Ishikawa (cell line): ENCODE measurements around the gene STOX1.

Experiments
- CEBPB ChIP-seq: IDR thresholded peaks from 2 replicates; pipeline ENCODE4 v1.6.1; 2012
- CREB1 ChIP-seq: IDR thresholded peaks from 2 replicates; pipeline ENCODE4 v1.6.1; 2012; ENCODE audit warnings: low read depth
- EGR1 ChIP-seq: IDR thresholded peaks from 2 replicates; pipeline ENCODE4 v1.6.1; 2012
- EP300 ChIP-seq: IDR thresholded peaks from 2 replicates; pipeline ENCODE4 v1.6.1; 2012; ENCODE audit warnings: borderline replicate concordance
- FOXM1 ChIP-seq: IDR thresholded peaks from 2 replicates; pipeline ENCODE4 v1.6.1; 2012; ENCODE audit warnings: low read depth, borderline replicate concordance
- NFIC ChIP-seq: IDR thresholded peaks from 2 replicates; pipeline ENCODE4 v1.6.1; 2012
- RAD21 ChIP-seq: IDR thresholded peaks from 2 replicates; pipeline ENCODE4 v1.6.1; 2012; ENCODE audit warnings: low read depth
- TAF1 ChIP-seq: IDR thresholded peaks from 2 replicates; pipeline ENCODE4 v1.6.1; 2012; ENCODE audit warnings: low read depth, mild to moderate bottlenecking
- TCF12 ChIP-seq: IDR thresholded peaks from 2 replicates; pipeline ENCODE4 v1.6.1; 2012; ENCODE audit warnings: low read depth
- TEAD4 ChIP-seq: IDR thresholded peaks from 2 replicates; pipeline ENCODE4 v1.6.1; 2012
- YY1 ChIP-seq: IDR thresholded peaks from 2 replicates; pipeline ENCODE4 v1.6.1; 2012; ENCODE audit warnings: low read depth
- ZBTB7A ChIP-seq: IDR thresholded peaks from 2 replicates; pipeline ENCODE4 v1.6.1; 2012; ENCODE audit warnings: low read depth
- TF ChIP-seq, protein P1 (sequence below): IDR thresholded peaks from 2 replicates; pipeline ENCODE4 v1.6.1; 2012
- TF ChIP-seq, protein P2 (sequence below): IDR thresholded peaks from 2 replicates; pipeline ENCODE4 v1.6.1; 2012; ENCODE audit warnings: low read depth, mild to moderate bottlenecking
- TF ChIP-seq, protein P3 (sequence below): IDR thresholded peaks from 2 replicates; pipeline ENCODE4 v1.6.1; 2012

STOX1 gene

DNA sequence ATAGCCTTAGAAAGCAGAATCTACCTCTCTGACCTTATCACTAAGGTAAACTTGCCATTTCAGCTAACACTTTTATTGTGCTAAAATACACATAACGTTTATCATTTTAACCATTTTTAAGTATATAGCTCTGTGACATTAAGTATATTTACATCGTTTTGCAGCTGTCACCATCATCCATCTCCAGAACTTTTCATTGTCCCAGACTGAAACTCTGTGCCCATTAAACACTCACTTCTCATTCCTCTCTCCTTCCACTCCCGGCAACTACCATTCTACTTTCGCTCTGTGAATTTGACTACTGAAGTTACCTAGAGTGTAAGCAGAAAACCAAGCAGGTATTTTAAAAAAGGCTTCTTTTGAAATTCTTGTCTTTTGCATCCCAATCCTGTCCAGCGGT lies 75.1 kb downstream of the STOX1 start:
- no peak for TF ChIP-seq CREB1
- TF ChIP-seq, protein P1, sequence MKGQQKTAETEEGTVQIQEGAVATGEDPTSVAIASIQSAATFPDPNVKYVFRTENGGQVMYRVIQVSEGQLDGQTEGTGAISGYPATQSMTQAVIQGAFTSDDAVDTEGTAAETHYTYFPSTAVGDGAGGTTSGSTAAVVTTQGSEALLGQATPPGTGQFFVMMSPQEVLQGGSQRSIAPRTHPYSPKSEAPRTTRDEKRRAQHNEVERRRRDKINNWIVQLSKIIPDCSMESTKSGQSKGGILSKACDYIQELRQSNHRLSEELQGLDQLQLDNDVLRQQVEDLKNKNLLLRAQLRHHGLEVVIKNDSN = no peak
- no peak for TF ChIP-seq TEAD4
- no peak for TF ChIP-seq FOXM1
- no peak for TF ChIP-seq EGR1
- TF ChIP-seq CEBPB = no peak
- TF ChIP-seq, protein P2, sequence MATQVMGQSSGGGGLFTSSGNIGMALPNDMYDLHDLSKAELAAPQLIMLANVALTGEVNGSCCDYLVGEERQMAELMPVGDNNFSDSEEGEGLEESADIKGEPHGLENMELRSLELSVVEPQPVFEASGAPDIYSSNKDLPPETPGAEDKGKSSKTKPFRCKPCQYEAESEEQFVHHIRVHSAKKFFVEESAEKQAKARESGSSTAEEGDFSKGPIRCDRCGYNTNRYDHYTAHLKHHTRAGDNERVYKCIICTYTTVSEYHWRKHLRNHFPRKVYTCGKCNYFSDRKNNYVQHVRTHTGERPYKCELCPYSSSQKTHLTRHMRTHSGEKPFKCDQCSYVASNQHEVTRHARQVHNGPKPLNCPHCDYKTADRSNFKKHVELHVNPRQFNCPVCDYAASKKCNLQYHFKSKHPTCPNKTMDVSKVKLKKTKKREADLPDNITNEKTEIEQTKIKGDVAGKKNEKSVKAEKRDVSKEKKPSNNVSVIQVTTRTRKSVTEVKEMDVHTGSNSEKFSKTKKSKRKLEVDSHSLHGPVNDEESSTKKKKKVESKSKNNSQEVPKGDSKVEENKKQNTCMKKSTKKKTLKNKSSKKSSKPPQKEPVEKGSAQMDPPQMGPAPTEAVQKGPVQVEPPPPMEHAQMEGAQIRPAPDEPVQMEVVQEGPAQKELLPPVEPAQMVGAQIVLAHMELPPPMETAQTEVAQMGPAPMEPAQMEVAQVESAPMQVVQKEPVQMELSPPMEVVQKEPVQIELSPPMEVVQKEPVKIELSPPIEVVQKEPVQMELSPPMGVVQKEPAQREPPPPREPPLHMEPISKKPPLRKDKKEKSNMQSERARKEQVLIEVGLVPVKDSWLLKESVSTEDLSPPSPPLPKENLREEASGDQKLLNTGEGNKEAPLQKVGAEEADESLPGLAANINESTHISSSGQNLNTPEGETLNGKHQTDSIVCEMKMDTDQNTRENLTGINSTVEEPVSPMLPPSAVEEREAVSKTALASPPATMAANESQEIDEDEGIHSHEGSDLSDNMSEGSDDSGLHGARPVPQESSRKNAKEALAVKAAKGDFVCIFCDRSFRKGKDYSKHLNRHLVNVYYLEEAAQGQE = no peak

DNA sequence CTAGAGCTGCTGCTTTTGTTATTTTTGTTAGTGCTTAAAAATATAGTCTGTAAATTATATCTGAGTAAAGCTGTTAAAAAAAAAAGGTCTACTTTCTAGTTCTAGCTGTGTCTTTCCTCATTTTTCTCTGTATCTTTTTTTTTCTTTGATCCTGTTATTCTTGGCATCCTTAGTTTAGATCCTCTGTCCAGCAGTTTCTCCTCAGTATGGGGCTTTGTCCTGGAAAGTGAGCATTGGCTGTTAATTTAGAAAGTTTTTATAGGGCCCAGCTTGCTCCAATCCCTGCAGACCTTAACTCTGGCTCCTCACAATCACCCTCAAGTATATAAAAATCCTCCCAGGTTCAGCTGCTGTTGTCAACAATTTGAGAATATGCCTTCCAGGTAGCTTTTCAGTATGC lies 97.3 kb downstream of the STOX1 start:
- TF ChIP-seq EGR1 = no peak
- TF ChIP-seq CEBPB = no peak
- no peak for TF ChIP-seq ZBTB7A
- TF ChIP-seq EP300 = no peak
- TF ChIP-seq YY1 = no peak
- no peak for TF ChIP-seq TEAD4
- TF ChIP-seq, protein P2 = no peak
- no peak for TF ChIP-seq NFIC
- no peak for TF ChIP-seq RAD21
- no peak for TF ChIP-seq CREB1
- TF ChIP-seq TCF12 = no peak
- no peak for TF ChIP-seq FOXM1
- TF ChIP-seq, protein P3, sequence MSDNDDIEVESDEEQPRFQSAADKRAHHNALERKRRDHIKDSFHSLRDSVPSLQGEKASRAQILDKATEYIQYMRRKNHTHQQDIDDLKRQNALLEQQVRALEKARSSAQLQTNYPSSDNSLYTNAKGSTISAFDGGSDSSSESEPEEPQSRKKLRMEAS = no peak
- TF ChIP-seq, protein P1 = no peak
- TF ChIP-seq TAF1 = no peak

DNA sequence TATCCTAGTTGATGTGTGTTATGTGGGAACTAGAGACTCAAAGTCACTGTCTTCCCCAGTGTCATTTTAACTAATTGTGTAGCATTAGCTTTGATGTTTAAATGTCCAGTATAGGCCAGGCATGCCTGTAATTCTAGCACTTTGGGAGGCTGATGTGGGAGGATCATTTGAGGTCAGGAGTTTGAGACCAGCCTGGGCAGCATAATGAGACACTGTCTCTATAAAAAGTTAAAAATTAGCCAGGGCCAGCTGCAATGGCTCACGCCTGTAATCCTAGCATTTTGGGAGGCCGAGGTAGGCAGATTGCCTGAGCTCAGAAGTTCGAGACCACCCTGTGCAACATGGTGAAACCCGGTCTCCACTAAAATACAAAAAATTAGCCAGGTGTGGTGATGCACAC lies 98.2 kb downstream of the STOX1 start:
- TF ChIP-seq, protein P2 = no peak
- no peak for TF ChIP-seq EP300
- TF ChIP-seq EGR1 = no peak
- no peak for TF ChIP-seq TAF1
- no peak for TF ChIP-seq FOXM1
- TF ChIP-seq ZBTB7A = no peak

DNA sequence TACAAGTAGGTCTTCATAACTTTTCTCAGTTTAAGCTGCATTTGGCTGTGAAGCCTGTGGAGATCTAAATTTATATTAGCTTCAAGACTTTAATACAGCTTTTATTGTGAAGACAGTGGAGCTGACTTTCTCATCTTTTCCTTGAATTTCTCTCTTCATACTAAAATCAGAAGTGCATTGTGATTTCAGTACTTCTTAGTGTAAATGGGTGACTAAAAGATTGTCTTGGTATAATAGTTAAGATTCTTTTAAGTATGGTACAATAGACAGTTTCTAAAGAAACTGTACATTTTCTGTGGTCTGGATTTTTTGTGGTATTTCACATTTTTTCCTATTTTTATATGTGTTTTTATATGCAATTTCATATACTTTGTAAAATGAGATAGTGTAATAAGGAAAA lies 107.7 kb downstream of the STOX1 start:
- TF ChIP-seq FOXM1 (no peak), ZBTB7A (no peak), TAF1 (no peak), EGR1 (no peak), TCF12 (no peak), RAD21 (no peak), YY1 (no peak), CREB1 (no peak), EP300 (no peak), TEAD4 (no peak), NFIC (no peak)
- TF ChIP-seq, protein P2 = no peak
- TF ChIP-seq, protein P3 = no peak
- TF ChIP-seq, protein P1 = no peak
